HepG2 (cell line): Measurements from ENCODE around the gene RTEL1. TPM values are rescaled to one million over a fixed set of nuclear protein-coding genes. Genes with fewer than 3 reads are reported as not detected.

Experiments
- AHR ChIP-seq: IDR thresholded peaks from 2 replicates; pipeline ENCODE4 v1.6.1; 2018; ENCODE audit warnings: missing genetic modification reagents, missing compliant biosample characterization
- AKNA ChIP-seq: sonication (generic); formaldehyde crosslinking; IDR thresholded peaks from 2 replicates; pipeline ENCODE4 v1.4.0; 2020; ENCODE audit warnings: missing genetic modification reagents, borderline replicate concordance
- EHMT2 ChIP-seq: fragments of 200-600 bp; sonication (generic); IDR thresholded peaks from 2 replicates; pipeline ENCODE4 v1.7.0; 2017; ENCODE audit warnings: antibody characterized with exemption, low read depth, low read length, borderline replicate concordance
- ELF4 ChIP-seq: sonication (generic); formaldehyde crosslinking; IDR thresholded peaks from 2 replicates; pipeline ENCODE4 v1.5.0; 2020; ENCODE audit warnings: missing genetic modification reagents, mild to moderate bottlenecking, moderate library complexity, borderline replicate concordance
- HNF4A ChIP-seq: sonication (generic); formaldehyde crosslinking; IDR thresholded peaks from 2 replicates; pipeline ENCODE4 v1.4.0; 2020; ENCODE audit warnings: missing genetic modification reagents
- JUN ChIP-seq: sonication (generic); formaldehyde crosslinking; IDR thresholded peaks from 2 replicates; pipeline ENCODE4 v1.4.0; 2020; ENCODE audit warnings: mild to moderate bottlenecking, missing genetic modification reagents
- MNT ChIP-seq: fragments of 450-650 bp; IDR thresholded peaks from 2 replicates; pipeline ENCODE4 v1.6.1; 2016
- PRDM4 ChIP-seq: sonication (generic); formaldehyde crosslinking; IDR thresholded peaks from 2 replicates; pipeline ENCODE4 v1.9.0; 2021; ENCODE audit warnings: missing genetic modification reagents, borderline replicate concordance
- TAF1 ChIP-seq: sonication (generic); formaldehyde crosslinking; IDR thresholded peaks from 2 replicates; pipeline ENCODE4 v1.4.0; 2020; ENCODE audit warnings: missing genetic modification reagents
- THAP9 ChIP-seq: sonication (generic); formaldehyde crosslinking; IDR thresholded peaks from 2 replicates; pipeline ENCODE4; 2020; ENCODE audit warnings: missing genetic modification reagents, mild to moderate bottlenecking, borderline replicate concordance
- ZNF280B ChIP-seq: sonication (generic); formaldehyde crosslinking; IDR thresholded peaks from 2 replicates; pipeline ENCODE4 v1.5.0; 2020; ENCODE audit warnings: missing genetic modification reagents, mild to moderate bottlenecking, borderline replicate concordance
- ZNF333 ChIP-seq: sonication (generic); formaldehyde crosslinking; IDR thresholded peaks from 2 replicates; pipeline ENCODE4 v1.4.0; 2020; ENCODE audit warnings: mild to moderate bottlenecking, missing genetic modification reagents, borderline replicate concordance
- ZNF607 ChIP-seq: sonication (generic); formaldehyde crosslinking; IDR thresholded peaks from 2 replicates; pipeline ENCODE4 v1.5.1; 2020; ENCODE audit warnings: missing genetic modification reagents, mild to moderate bottlenecking, borderline replicate concordance
- ZSCAN22 ChIP-seq: sonication (generic); formaldehyde crosslinking; IDR thresholded peaks from 2 replicates; pipeline ENCODE4 v1.4.0; 2020; ENCODE audit warnings: mild to moderate bottlenecking, missing genetic modification reagents
- polyA plus RNA-seq, 8 experiments: library from polyadenylated mRNA; depleted of rRNA in 3 of 8; stranded (reverse) in 7 of 8; unstranded in 1 of 8; fragments of >200 nt; fragmentation: Illumina TruSeq in 4 of 8; extraction: Trizol in 4 of 8; gene quantifications; 2 replicates each; pipeline versions ENCODE4 v1.2.1 to v1.2.3, GENCODE V29; 2011 to 2016; ENCODE audit warnings: low read depth in 4 of 8, missing spikeins in 1 of 8, mixed read lengths in 1 of 8; ENCODE audit not compliant: insufficient read depth in 1 of 8
- total RNA-seq, 5 experiments: library from RNA; depleted of rRNA; stranded (reverse); fragments of >200 nt; fragmentation: Illumina TruSeq; extraction: Trizol; gene quantifications; 2 replicates each; pipeline ENCODE4 v1.2.3, GENCODE V29; 2016; ENCODE audit warnings: low read depth in 1 of 5

The RTEL1 gene
- total and polyA plus RNA-seq, 2 of the 13 experiments (the other 11 are each of a cell fraction or from before 2014, with no cell fraction given), result 21.8 to 36.4 TPM

GRCh38 chr20:63641792-63642523 is 16.2 kb upstream of the RTEL1 start (continued):
- no peak for TF ChIP-seq AKNA (CRISPR knock-in tag)
- no peak for TF ChIP-seq ZNF333 (CRISPR knock-in tag)
- TF ChIP-seq ELF4 (CRISPR knock-in tag), result no peak
- TF ChIP-seq THAP9 (CRISPR knock-in tag), result no peak
- TF ChIP-seq AHR (CRISPR knock-in tag), result peak; percentile 46; the same call in 1 of the 2 replicates
- TF ChIP-seq ZNF280B (CRISPR knock-in tag), result peak; percentile 73; the same call in 1 of the 2 replicates
- peak; percentile 82 for TF ChIP-seq ZNF607 (CRISPR knock-in tag)
- TF ChIP-seq HNF4A (CRISPR knock-in tag), result no peak
- no peak for TF ChIP-seq EHMT2
- no peak for TF ChIP-seq MNT
- no peak for TF ChIP-seq ZSCAN22 (CRISPR knock-in tag)
- TF ChIP-seq TAF1 (CRISPR knock-in tag), result peak; percentile 74
- TF ChIP-seq JUN (CRISPR knock-in tag), result no peak
- 0 out of 2 replicates have a peak, but pooled peaks have one; percentile 52 for TF ChIP-seq PRDM4 (CRISPR knock-in tag)
